ENCODE measurements around the gene ACBD6. TPM values are rescaled to one million over a fixed set of nuclear protein-coding genes. Genes with fewer than 3 reads are reported as not detected.
A peak's percentile ranks its signal among the peaks of the same experiment; 100 is the strongest.

Gene ACBD6
- total RNA-seq, 1 donor from 2014 or later: 57.1 TPM

- FAIRE-seq (no peak), DNase-seq (ENCODE audit: low spot score in 2 of 2) (no peak)
Measured at GRCh38 chr1:180380259-180381183, 121.9 kb downstream of the ACBD6 start.

DNA sequence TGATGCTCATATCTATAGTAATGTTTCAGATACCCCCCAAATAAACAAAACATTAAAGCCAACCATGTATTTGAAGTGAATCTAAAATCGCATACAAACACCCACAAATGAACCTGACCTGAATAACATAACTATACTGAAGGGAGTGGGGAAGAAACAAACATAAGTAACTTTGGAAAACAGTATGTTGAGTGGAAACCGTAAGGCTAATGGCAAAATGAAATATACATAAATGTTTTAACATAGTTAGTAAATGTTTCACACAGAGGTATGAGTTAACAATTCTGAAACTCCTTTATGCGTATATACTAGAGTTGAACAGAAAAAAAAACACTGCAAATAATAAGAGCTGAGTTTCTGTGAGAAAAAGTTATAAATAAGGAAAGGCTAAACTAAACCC is 125.6 kb downstream of the ACBD6 start:
- FAIRE-seq (no peak), DNase-seq (ENCODE audit: low spot score in 2 of 2) (no peak)

GRCh38 chr1:180376253-180376652 is 126.1 kb downstream of the ACBD6 start:
- FAIRE-seq: no peak
- DNase-seq (ENCODE audit: low spot score in 2 of 2): no peak

- FAIRE-seq: no peak
- no peak for DNase-seq (ENCODE audit: low spot score in 2 of 2)
Measured at GRCh38 chr1:180372728-180373127, 129.6 kb downstream of the ACBD6 start.

DNA sequence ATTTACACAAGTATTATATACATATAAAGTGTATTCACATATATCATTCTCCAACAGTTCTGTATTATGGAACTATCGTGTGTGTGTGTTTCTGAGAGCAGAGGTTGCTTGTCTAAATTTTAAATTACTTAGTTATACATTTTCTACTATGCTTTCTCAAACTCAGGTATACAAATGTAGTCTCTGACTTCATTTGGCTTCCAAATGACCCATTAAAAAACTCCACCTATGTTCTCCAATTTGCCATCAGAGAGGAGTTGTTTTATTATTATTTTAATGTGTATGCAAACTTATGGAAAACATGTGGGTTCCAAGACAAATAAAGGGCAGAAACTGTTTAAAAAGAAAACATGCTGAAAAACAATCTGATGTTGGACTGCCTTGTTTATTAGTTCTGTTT is 131.8 kb downstream of the ACBD6 start:
- DNase-seq (ENCODE audit: low spot score in 2 of 2) (no peak), FAIRE-seq (no peak)

DNA sequence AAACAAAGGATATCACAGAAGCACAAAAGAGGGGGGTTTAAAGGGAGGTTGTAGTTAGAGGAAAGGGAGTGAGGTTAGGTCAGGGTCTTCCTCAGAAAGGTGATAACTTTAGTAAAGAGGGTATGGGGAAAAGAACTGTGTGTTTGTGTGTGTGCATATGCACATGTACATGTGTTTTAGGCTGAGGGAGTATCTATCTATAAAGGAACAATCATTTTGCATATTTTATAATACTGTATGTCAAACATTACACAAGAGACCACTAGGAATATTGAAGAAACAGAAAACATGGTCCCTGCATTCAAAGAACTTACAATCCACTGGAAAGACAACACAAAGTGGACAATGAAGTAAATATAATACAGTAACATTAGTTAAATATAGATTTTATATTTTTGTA is 132.2 kb downstream of the ACBD6 start:
- no peak for FAIRE-seq
- no peak for DNase-seq (ENCODE audit: low spot score in 2 of 2)

- no peak for FAIRE-seq
- DNase-seq (ENCODE audit: low spot score in 2 of 2): no peak
Measured at GRCh38 chr1:180369061-180369460, 133.3 kb downstream of the ACBD6 start.

DNA sequence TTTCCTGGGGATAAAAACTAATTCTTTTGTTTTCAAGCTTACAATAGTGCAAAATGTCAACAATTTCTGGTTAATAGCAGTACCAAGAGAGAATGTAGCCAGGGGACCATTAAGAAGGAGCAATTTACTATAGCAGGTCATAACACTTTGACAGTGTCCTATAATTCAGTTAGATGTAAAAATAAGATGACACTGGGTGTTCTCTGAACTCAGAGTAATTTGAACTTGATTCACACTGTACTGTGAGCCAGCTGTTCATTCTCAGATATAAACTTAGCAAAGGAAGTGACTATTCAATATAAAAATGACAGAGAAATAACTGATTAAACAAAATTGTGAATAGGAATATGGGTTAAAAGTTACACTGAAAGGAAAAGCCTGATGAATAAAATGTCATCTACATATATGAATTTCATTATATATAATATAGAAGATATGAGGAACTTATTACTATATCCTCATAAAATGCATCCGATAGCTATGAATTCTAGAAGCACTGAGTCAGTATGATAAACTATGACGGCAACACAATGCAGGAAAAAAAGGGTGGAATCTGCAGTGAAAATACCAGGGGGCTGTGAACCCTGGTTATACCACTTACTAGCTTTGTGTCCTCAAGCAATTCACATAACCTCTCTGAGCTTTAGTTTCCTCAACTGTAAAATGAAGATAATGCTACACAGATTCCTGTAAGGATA is 135.9 kb downstream of the ACBD6 start:
- no peak for FAIRE-seq
- DNase-seq (ENCODE audit: low spot score in 2 of 2): no peak

DNA sequence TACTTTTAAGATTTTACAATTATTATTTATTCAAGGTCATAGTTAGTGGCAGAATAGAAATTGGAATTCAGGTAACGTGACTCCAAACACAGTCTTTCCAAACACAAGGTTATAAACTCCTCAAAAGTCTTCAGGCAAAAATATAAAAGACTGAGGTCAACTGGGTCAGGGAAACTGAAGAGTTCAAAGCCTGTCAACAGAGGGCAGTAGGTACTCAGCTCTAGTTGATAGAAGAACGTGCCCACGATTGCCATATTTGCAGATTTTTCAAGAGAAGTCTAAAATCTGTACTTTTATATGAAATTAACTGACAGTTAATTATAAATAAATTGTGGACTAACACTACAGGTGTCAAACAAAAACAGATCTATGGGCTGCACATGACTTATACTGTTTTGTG is 137.3 kb downstream of the ACBD6 start:
- FAIRE-seq (no peak), DNase-seq (ENCODE audit: low spot score in 2 of 2) (no peak)

GRCh38 chr1:180363246-180363995 is 139.0 kb downstream of the ACBD6 start:
- no peak for FAIRE-seq

DNA sequence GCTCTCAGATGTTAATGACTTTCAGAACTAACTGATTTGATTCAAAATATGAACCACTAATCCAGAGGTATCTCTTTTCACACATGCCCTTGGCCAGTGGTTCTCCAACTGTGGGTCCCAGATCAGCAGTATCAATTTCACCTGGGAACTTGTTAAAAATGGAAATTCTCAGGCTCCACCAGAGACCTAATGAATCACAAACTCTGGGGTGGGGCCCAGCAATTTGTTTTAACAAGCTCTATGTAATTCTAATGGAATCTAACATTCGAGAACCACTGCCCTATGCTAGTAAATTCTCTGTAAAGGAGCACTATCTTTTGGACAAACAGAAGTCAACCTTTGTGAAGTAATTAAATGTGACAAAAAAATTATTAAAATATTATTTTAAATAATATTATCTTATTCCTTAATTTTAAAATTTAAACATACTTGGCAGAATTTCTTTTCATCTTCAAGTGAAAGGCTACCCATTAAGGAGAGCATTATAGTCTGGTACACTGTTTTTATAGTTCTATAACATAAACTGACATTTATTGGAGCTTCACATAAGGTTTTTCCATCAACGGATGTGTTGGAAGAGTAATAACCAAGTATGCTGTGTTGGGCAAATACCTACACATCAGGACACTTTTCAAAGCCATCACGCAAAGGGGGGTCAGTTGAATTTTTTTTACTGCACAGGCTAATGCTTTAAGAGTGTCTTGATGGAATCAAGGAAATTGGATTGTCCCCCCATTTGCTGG is 141.9 kb downstream of the ACBD6 start:
- no peak for DNase-seq (ENCODE audit: low spot score in 2 of 2)
- FAIRE-seq: no peak

More at GRCh38 chr1:180363246-180363995, 139.0 kb downstream of the ACBD6 start:
- DNase-seq (ENCODE audit: low spot score in 2 of 2): no peak

DNA sequence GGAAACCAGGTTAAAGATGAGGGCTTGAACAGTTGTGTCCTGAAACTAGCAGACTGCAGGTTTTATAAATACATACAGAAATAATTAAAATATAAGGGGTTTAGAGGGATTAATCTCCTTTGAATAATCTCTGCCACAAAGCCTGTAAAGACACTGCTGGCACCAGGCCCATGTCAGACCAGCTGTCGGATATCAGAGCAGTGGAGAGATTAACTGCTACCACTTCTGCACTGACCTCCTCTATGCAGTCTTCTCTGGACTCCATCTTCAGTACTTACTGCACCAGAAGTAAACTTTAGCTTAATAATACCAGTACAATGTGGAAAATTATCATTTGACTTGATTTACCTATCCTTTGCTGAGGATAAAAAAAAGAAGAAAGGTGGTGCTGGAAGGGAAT is 143.7 kb downstream of the ACBD6 start:
- no peak for FAIRE-seq
- no peak for DNase-seq (ENCODE audit: low spot score in 2 of 2)

GRCh38 chr1:180353945-180354344 is 148.4 kb downstream of the ACBD6 start:
- no peak for FAIRE-seq
- DNase-seq (ENCODE audit: low spot score in 2 of 2): no peak

DNA sequence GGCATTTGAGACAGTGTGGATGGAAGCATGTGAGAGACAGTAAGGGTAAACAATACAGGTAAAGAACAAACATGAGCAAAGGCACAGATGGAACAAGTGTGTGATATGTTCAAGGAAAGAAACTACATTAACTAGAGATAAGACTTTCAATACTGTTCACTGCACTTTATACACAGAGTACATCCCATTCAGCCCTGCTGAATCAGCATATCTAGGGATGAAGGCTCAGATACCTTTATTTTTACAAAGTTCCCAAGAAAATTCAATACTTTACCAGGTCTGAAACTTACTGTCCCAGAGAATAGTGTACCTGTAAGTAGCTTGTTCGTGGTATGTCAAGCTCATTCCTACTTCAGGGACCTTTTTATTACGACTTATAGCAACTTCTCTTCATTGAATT is 149.8 kb downstream of the ACBD6 start:
- DNase-seq (ENCODE audit: low spot score in 2 of 2) (no peak), FAIRE-seq (no peak)

DNA sequence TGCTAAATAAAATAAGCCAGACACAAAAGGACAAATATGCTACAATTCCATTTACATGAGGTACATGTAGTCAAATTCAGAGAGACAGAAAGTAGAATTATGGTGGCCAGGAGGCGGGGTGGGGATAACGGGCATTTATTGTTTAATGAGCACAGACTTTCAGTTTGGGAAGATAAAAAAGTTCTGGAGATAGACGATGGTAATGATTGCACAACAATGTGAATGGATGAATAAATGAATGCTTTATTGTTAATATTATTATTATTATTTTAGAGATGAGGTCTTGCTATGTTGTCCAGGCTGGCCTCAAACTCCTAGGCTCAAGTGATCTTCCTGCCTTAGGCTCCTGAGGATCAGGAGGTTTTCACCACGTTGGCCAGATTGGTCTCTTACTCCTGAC is 150.4 kb downstream of the ACBD6 start:
- DNase-seq (ENCODE audit: low spot score in 2 of 2) (no peak), FAIRE-seq (no peak)

- DNase-seq (ENCODE audit: low spot score in 2 of 2) (no peak), FAIRE-seq (no peak)
Measured at GRCh38 chr1:180345148-180345547, 157.2 kb downstream of the ACBD6 start.

DNA sequence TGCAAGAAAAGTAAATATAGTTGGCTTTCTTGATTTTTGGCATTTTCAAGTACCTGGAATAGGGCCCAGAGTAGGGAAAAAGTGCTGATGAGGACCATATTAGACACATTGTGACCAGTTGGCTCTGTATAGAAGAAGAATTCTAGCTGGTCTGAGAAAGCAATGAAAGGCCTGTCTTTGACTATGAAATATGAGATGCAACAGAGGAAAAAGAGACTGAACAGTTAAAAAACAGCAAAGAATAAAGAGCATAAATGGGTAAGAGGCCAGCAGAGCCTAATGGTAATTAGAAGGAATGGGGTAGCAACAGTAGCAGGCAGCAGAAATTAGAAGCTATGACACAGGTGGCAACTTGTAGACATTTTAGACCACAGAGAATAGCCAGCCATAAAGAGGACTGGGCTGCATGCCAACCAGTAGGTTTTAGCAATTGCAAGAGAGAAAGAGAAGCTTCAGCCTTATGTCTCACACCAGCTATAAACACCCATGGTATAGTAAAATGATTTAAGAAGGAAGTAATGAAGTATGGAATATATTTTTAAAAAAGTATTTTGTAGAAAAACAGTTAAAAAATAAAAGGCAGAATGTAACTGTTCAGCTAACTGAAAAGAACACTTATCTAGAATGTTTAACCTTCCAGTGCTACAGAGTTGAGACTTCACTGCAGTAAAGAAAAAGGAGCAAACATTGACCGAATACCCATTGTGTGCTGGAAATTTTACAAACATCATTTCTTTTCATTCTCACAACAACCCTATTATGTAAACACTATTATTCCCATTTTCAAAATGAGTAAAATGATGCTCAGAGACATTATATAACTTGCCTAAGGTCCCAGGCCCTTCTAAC is 158.2 kb downstream of the ACBD6 start:
- FAIRE-seq: no peak
- DNase-seq (ENCODE audit: low spot score in 2 of 2): peak in 1 of 2 donors; percentile 10

DNA sequence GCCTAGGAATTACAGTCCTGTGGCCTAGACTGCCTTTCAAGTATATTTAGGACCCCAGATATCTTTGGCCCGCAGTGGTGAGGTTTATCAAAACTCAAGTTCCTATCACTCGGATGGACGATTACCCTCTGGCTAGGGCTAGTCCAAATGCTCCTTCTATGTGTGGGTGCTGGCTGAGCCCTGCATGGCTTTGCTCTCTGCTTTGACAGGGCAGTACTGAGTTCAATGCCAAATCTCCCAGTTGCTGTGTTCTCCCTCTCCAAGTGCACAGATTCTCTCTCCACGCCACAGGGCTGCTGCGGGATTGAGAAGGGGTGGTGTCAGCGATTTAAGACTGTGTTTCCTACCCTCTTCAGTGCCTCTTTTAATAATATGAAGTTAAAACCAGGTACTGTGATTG is 175.3 kb downstream of the ACBD6 start:
- no peak for DNase-seq (ENCODE audit: low spot score in 2 of 2)
- FAIRE-seq: no peak

GRCh38 chr1:180312926-180313325 is 189.5 kb downstream of the ACBD6 start:
- DNase-seq (ENCODE audit: low spot score in 2 of 2) (no peak), FAIRE-seq (no peak)
